IMR-90 (cell line): Measurements from ENCODE around the gene STAT1. TPM values are rescaled to one million over a fixed set of nuclear protein-coding genes. Genes with fewer than 3 reads are reported as not detected.

ENCODE experiments used
- ATAC-seq: fragments of 200-7000 bp; cut with Tn5 transposase; 2 replicates; pipeline ENCODE4 v1.9.1; 2020; ENCODE audit warnings: low read depth, mild to moderate bottlenecking, moderate library complexity
- BruUV-seq: library from RNA; stranded (reverse); fragments of 400-500 nt; replicated peaks from 2 replicates; lab custom pipeline; 2021; lab: Mats Ljungman, UMichigan
- CTCF ChIA-PET: fragments of 300-600 bp; formaldehyde crosslinking; extraction: SDS; loops from one replicate; lab custom pipeline; 2021; ENCODE audit warnings: antibody characterized with exemption; lab: Yijun Ruan, JAX
- POLR2A ChIA-PET: fragments of 300-600 bp; sonication (Branson Sonifier 250); formaldehyde crosslinking; loops from one replicate; lab custom pipeline; 2022; ENCODE audit warnings: antibody characterized with exemption; ENCODE audit not compliant: unreplicated experiment; lab: Charles Lee
- DNase-seq: peaks from one replicate; pipeline ENCODE4 v3.0.0; 2013
- H2AFZ ChIP-seq: replicated peaks from 2 replicates; pipeline ENCODE3; 2013; ENCODE audit warnings: low read length, mild to moderate bottlenecking; ENCODE audit not compliant: poor library complexity
- H2AK5ac ChIP-seq: 2 replicates; pipeline ENCODE4 v1.6.1; 2013; ENCODE audit warnings: low read depth, low read length, inconsistent platforms
- H2AK9ac ChIP-seq: replicated peaks from 2 replicates; pipeline ENCODE3; 2013; ENCODE audit warnings: mild to moderate bottlenecking, low read depth, low read length, moderate library complexity; ENCODE audit not compliant: poor library complexity
- H2BK120ac ChIP-seq: 2 replicates; pipeline ENCODE4 v1.6.1; 2013; ENCODE audit warnings: low read depth, low read length, inconsistent platforms
- H2BK15ac ChIP-seq: 3 replicates; pipeline ENCODE4 v1.6.1; 2013; ENCODE audit warnings: low read depth, low read length, inconsistent platforms
- H2BK20ac ChIP-seq: 2 replicates; pipeline ENCODE4 v1.6.1; 2013; ENCODE audit warnings: low read depth, mild to moderate bottlenecking, inconsistent platforms, low read length, moderate library complexity
- H2BK5ac ChIP-seq: 2 replicates; pipeline ENCODE4 v1.6.1; 2013; ENCODE audit warnings: mild to moderate bottlenecking, low read depth, low read length, inconsistent platforms; ENCODE audit not compliant: poor library complexity, severe bottlenecking
- H3K14ac ChIP-seq: replicated peaks from 2 replicates; pipeline ENCODE4 v1.6.1; 2013; ENCODE audit warnings: low read depth, low read length, inconsistent platforms
- H3K18ac ChIP-seq: 2 replicates; pipeline ENCODE4 v1.6.1; 2013; ENCODE audit warnings: low read depth, low read length, control low read depth
- H3K23ac ChIP-seq: 2 replicates; pipeline ENCODE4 v1.6.1; 2013; ENCODE audit warnings: low read depth, low read length, inconsistent platforms
- H3K27ac ChIP-seq: 2 replicates; pipeline ENCODE4 v1.5.1; 2013; ENCODE audit warnings: mild to moderate bottlenecking, control low read depth, low read length; ENCODE audit not compliant: insufficient read depth
- H3K27me3 ChIP-seq: 2 replicates; pipeline ENCODE4 v1.6.1; 2013; ENCODE audit warnings: low read length; ENCODE audit not compliant: control insufficient read depth, insufficient read depth
- H3K36me3 ChIP-seq: 2 replicates; pipeline ENCODE4 v1.6.1; 2013; ENCODE audit warnings: low read length, mixed read lengths; ENCODE audit not compliant: control insufficient read depth, insufficient read depth
- H3K4ac ChIP-seq: 2 replicates; pipeline ENCODE4 v1.6.1; 2013; ENCODE audit warnings: low read depth, low read length, inconsistent platforms
- H3K4me1 ChIP-seq: 2 replicates; pipeline ENCODE4 v1.6.1; 2013; ENCODE audit warnings: low read length, mixed read lengths; ENCODE audit not compliant: control insufficient read depth, insufficient read depth
- H3K4me2 ChIP-seq: 2 replicates; pipeline ENCODE4 v1.6.1; 2013; ENCODE audit warnings: low read depth, mild to moderate bottlenecking, control low read depth, low read length, moderate library complexity
- H3K4me3 ChIP-seq: 2 replicates; pipeline ENCODE4 v1.5.1; 2013; ENCODE audit warnings: low read depth, mild to moderate bottlenecking, control low read depth, low read length, moderate library complexity; ENCODE audit not compliant: insufficient read depth
- H3K56ac ChIP-seq: 2 replicates; pipeline ENCODE4 v1.6.1; 2013; ENCODE audit warnings: low read length, inconsistent platforms; ENCODE audit not compliant: insufficient read depth; ENCODE audit errors: extremely low read depth
- H3K79me1 ChIP-seq, 2 experiments: 2 replicates each; pipeline ENCODE4 v1.6.1; 2013; ENCODE audit warnings: low read length in 2 of 2, inconsistent platforms in 1 of 2, low read depth in 1 of 2
- H3K9ac ChIP-seq: 2 replicates; pipeline ENCODE4 v1.6.1; 2013; ENCODE audit warnings: low read depth, low read length, control low read depth
- H3K9me1 ChIP-seq: 2 replicates; pipeline ENCODE4 v1.6.1; 2013; ENCODE audit warnings: low read length, inconsistent platforms; ENCODE audit not compliant: insufficient read depth
- H3K9me3 ChIP-seq: 2 replicates; pipeline ENCODE4 v1.6.1; 2013; ENCODE audit warnings: low read length; ENCODE audit not compliant: control insufficient read depth, insufficient read depth
- H4K20me1 ChIP-seq: 2 replicates; pipeline ENCODE4 v1.6.1; 2013; ENCODE audit warnings: low read length, inconsistent platforms; ENCODE audit not compliant: insufficient read depth
- H4K5ac ChIP-seq: 2 replicates; pipeline ENCODE4 v1.6.1; 2013; ENCODE audit warnings: mild to moderate bottlenecking, low read depth, low read length, control low read depth
- H4K8ac ChIP-seq, 2 experiments: 2 replicates each; pipeline ENCODE4 v1.6.1; 2013; ENCODE audit warnings: low read depth in 2 of 2, low read length in 2 of 2, control low read depth in 1 of 2, inconsistent platforms in 1 of 2
- H4K91ac ChIP-seq: 2 replicates; pipeline ENCODE4 v1.6.1; 2013; ENCODE audit warnings: low read depth, low read length, inconsistent platforms; ENCODE audit not compliant: insufficient read depth
- CEBPB ChIP-seq: IDR thresholded peaks from 2 replicates; pipeline ENCODE4 v1.6.1; 2012; ENCODE audit warnings: low read depth, low read length, improper control_type of control experiment
- CHD1 ChIP-seq: IDR thresholded peaks from 2 replicates; pipeline ENCODE4 v1.6.1; 2012; ENCODE audit warnings: low read depth, low read length, improper control_type of control experiment
- FOS ChIP-seq: fragments of 150-350 bp; IDR thresholded peaks from 2 replicates; pipeline ENCODE4 v1.6.1; 2016; ENCODE audit warnings: low read depth, low read length
- MXI1 ChIP-seq: IDR thresholded peaks from 2 replicates; pipeline ENCODE4 v1.6.1; 2012; ENCODE audit warnings: low read depth, mild to moderate bottlenecking, low read length, moderate library complexity, borderline replicate concordance
- NFE2L2 ChIP-seq: fragments of 150-350 bp; IDR thresholded peaks from 2 replicates; pipeline ENCODE4 v1.6.1; 2016; ENCODE audit warnings: low read depth, mild to moderate bottlenecking, low read length
- RCOR1 ChIP-seq: IDR thresholded peaks from 2 replicates; pipeline ENCODE4 v1.6.1; 2012; ENCODE audit warnings: mild to moderate bottlenecking, low read length, improper control_type of control experiment; ENCODE audit not compliant: insufficient replicate concordance
- SMC3 ChIP-seq: fragments of 150-350 bp; IDR thresholded peaks from 2 replicates; pipeline ENCODE4 v1.6.1; 2016; ENCODE audit warnings: low read depth, mild to moderate bottlenecking, antibody characterized with exemption, low read length, moderate library complexity
- WGBS, 2 experiments: methylation state at CpG; one replicate each; pipeline versions ENCODE4 v1.1.5 to v1.1.7; 2013; ENCODE audit warnings: missing lambda C conversion rate in 2 of 2; ENCODE audit not compliant: insufficient read length in 1 of 2; ENCODE audit errors: extremely low coverage in 2 of 2; 5-methylcytosine and 5-hydroxymethylcytosine counted together
- dilution Hi-C: fragments of 300-500 bp; cut with HindIII; formaldehyde crosslinking; loops from one replicate; pipeline ENCODE4 v1.14.3; 2018; ENCODE audit warnings: low sequenced_read_pairs; ENCODE audit not compliant: unreplicated experiment
- in situ Hi-C: fragments of 300-500 bp; cut with MboI; formaldehyde crosslinking; loops from 3 replicates; pipeline ENCODE4 v1.14.3; 2019; ENCODE audit warnings: low sequenced_read_pairs, inconsistent platforms, mixed read lengths
- intact Hi-C: fragments of 100-400 bp; cut with micrococcal nuclease; formaldehyde crosslinking; loops from 2 replicates; pipeline ENCODE4 v1.10.0; 2022
- polyA plus RNA-seq, 3 experiments: library from polyadenylated mRNA; depleted of rRNA; stranded (reverse); fragments of >200 nt; gene quantifications; 2 replicates each; pipeline ENCODE4 v1.2.3, GENCODE V29; 2012; ENCODE audit warnings: low replicate concordance in 1 of 3
- total RNA-seq: library from RNA; depleted of rRNA; stranded (reverse); fragments of >200 nt; gene quantifications from 2 replicates; pipeline ENCODE4 v1.2.3, GENCODE V29; 2012

Gene STAT1
- total and polyA plus RNA-seq, 2 of the 4 experiments (the other 2 are of a cell fraction), result 43.2 to 67.9 TPM

- Histone ChIP-seq H3K14ac (no peak overlapping the region), H3K27ac (no peak overlapping the region), H3K79me1 (peaks cover 5 to 6% of the 10 kb centered on the region in 2 experiments; a peak in 3 of 4 replicates), H2AK9ac (no peak overlapping the region), H4K91ac (no peak overlapping the region), H3K36me3 (peaks cover 66% of the 10 kb centered on the region), H3K56ac (no peak overlapping the region), H4K5ac (no peak overlapping the region), H3K9me1 (peaks cover 9% of the 10 kb centered on the region; the same call in 1 of the 2 replicates), H4K20me1 (0 out of 2 replicates have a peak, but pooled peaks cover 8% of the 10 kb centered on the region), H2BK15ac (no peak overlapping the region), H3K9ac (no peak overlapping the region), H3K27me3 (no peaks in the 10 kb centered on the region), H3K23ac (no peak overlapping the region), H2BK5ac (no peak overlapping the region), H4K8ac (no peak overlapping the region), H2BK20ac (no peak overlapping the region), H2AK5ac (no peak overlapping the region), H3K9me3 (no peaks in the 10 kb centered on the region), H3K4me3 (no peak overlapping the region), H3K4ac (no peak overlapping the region), H3K4me2 (no peak overlapping the region), H2BK120ac (no peak overlapping the region), H3K18ac (no peak overlapping the region), H2AFZ (no peak overlapping the region), H3K4me1 (no peaks in the 10 kb centered on the region)
- no peak for TF ChIP-seq CEBPB
- no peak for TF ChIP-seq RCOR1
- no peak for TF ChIP-seq MXI1
- TF ChIP-seq NFE2L2, result no peak
- TF ChIP-seq CHD1, result no peak
- no peak for TF ChIP-seq FOS
- TF ChIP-seq SMC3, result no peak
- BruUV-seq, result no TSS peak
- no peak for DNase-seq
- ChIA-PET CTCF (no interaction called here), POLR2A (no interaction called here)
- 100% methylated on average over 2 of the region's 6 CpGs; no CpG with 5 or more reads in 1 of the 2 experiments for WGBS, 2 experiments
- ATAC-seq, result no peak
- dilution Hi-C loops (no loop called here), in situ Hi-C loops (no loop called here), intact Hi-C loops (no loop called here)
Measured at GRCh38 chr2:190990132-190990531, 23.8 kb downstream of the STAT1 start.
